H1 (cell line): ENCODE data around the gene SCAF1. TPM values are rescaled to one million over a fixed set of nuclear protein-coding genes. Genes with fewer than 3 reads are reported as not detected.

ENCODE experiments used
- RFX5 ChIP-seq: IDR thresholded peaks from 2 replicates; pipeline ENCODE4 v1.6.1; 2011; ENCODE audit warnings: low read depth, low read length, improper control_type of control experiment, borderline replicate concordance
- polyA plus RNA-seq, 7 experiments: library from polyadenylated mRNA; depleted of rRNA in 3 of 7; stranded (reverse) in 5 of 7; unstranded in 2 of 7; fragments of >200 nt in 5 of 7; fragments of 200-250 nt in 2 of 7; gene quantifications; 1 replicate in 5 of 7; 2 replicates in 1 of 7; 4 replicates in 1 of 7; pipeline versions ENCODE4 v1.2.1 to v1.2.3, GENCODE V29; 2011 to 2013; ENCODE audit warnings: missing spikeins in 2 of 7, mixed read lengths in 2 of 7
- total RNA-seq: library from RNA; stranded (reverse); fragmentation: NEBNext Ultra II Directional; extraction: Animal tissue kit (Norgen Biotek cat#: 25700); gene quantifications from 2 replicates; pipeline ENCODE4 v1.2.1, GENCODE V29; 2021
- TF ChIP-seq, protein P1 (sequence below), 3 experiments: IDR thresholded peaks; 1 replicate in 2 of 3; 2 replicates in 1 of 3; pipeline versions ENCODE4 v1.5.1 to v1.6.1; 2011; ENCODE audit warnings: low read length in 3 of 3, mild to moderate bottlenecking in 3 of 3, inconsistent platforms in 2 of 3, low read depth in 1 of 3, moderate library complexity in 1 of 3; ENCODE audit not compliant: insufficient read depth in 1 of 3; ENCODE audit errors: control extremely low read depth in 1 of 3

The SCAF1 gene
- total and polyA plus RNA-seq, 2 of the 8 experiments (the other 6 are each of a cell fraction or from before 2014, with no cell fraction given): 9.7 to 81.7 TPM

DNA sequence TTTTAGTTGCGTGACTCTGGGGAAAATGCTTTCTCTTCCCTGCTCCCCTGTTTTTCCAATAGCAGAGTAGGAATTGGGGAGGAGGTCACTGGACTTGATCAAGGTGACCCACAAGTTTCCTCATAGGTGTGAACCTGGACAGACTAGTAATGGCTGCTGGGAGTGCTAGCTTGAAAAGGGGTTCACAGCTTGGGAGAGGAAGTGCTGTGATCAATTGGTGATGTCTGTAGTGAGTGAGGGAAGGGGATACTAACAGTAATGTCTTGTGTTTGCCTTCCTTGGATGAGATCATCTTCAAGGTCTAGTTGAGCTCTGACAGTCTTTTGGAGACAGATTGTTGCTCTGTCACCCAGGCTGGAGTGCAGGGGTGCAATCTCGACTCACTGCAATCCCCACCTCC, 25.5 kb downstream of the SCAF1 start (continued):
- TF ChIP-seq RFX5: no peak
- TF ChIP-seq, protein P1, sequence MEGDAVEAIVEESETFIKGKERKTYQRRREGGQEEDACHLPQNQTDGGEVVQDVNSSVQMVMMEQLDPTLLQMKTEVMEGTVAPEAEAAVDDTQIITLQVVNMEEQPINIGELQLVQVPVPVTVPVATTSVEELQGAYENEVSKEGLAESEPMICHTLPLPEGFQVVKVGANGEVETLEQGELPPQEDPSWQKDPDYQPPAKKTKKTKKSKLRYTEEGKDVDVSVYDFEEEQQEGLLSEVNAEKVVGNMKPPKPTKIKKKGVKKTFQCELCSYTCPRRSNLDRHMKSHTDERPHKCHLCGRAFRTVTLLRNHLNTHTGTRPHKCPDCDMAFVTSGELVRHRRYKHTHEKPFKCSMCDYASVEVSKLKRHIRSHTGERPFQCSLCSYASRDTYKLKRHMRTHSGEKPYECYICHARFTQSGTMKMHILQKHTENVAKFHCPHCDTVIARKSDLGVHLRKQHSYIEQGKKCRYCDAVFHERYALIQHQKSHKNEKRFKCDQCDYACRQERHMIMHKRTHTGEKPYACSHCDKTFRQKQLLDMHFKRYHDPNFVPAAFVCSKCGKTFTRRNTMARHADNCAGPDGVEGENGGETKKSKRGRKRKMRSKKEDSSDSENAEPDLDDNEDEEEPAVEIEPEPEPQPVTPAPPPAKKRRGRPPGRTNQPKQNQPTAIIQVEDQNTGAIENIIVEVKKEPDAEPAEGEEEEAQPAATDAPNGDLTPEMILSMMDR (IDR thresholded peaks at IDR 0.05; ENCODE audit: control extremely low read depth in 1 of 3, insufficient read depth in 1 of 3, low read depth in 1 of 3, low read length in 3 of 3): no peak
